Stimulated activated CD8-positive, alpha-beta memory T cell treated with anti-CD3 and anti-CD28 coated beads, Interleukin-4, amount 100 ng/mL, for 4 hours (primary cell): Measurements from ENCODE around the gene SOWAHA.
A peak's percentile ranks its signal among the peaks of the same experiment; 100 is the strongest.
"Not testable (repeated sequence)": the region's sequence is repeated elsewhere in the genome, so short reads cannot be mapped to it uniquely, and the experiment has no call there.

ENCODE experiments used
- DNase-seq, 2 donors: peaks; one replicate each; pipeline ENCODE4 v3.0.0-alpha.2; 2020; ENCODE audit warnings: low read depth in 2 of 2, low spot score in 1 of 2

The SOWAHA gene

DNA sequence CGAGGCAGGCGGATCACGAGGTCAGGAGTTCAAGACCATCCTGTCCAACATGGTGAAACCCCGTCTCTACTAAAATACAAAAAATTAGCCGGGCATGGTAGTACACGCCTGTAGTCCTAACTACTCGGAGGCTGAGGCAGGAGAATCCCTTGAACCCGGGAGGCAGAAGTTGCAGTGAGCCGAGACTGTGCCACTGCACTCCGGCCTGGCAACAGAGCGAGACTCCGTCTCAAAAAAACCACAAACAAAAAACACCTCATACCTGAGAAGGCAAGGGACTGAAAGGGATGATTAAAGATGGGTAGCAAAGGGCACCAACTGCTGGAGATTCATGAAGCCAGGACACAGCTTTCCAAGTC lies 6.3 kb upstream of the SOWAHA start:
- not testable (repeated sequence) for DNase-seq

DNA sequence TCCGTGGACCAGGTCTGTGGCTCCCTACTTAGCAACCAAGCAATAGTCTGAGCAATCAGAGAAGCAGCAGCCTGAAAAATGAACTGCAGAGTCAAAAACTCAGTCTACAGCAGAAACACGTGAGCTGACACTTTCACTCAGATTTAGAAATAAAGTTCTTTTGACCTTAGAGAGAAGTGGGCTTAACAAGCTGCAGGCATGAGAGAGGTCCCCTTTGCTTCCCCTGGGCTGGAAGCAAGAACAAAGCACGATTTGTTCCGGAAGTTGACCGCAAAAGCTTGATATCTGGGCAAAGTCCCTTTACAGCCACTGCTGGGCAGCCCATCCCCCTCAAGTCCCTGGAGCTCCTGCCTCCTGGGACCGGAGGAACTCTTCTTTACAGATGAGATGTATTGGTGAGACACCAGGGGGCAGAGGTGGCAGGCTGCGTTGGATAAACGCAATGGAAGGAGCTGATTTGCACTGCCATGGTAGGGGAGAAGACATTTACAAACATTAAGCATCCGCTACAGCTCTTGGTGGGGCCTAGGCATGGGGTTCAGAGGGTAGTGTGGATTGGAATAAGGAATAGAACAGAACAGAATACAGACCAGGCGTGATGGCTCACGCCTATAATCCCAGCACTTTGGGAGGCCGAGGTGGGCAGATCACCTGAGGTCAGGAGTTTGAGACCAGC lies 5.8 kb upstream of the SOWAHA start:
- DNase-seq = no peak

DNA sequence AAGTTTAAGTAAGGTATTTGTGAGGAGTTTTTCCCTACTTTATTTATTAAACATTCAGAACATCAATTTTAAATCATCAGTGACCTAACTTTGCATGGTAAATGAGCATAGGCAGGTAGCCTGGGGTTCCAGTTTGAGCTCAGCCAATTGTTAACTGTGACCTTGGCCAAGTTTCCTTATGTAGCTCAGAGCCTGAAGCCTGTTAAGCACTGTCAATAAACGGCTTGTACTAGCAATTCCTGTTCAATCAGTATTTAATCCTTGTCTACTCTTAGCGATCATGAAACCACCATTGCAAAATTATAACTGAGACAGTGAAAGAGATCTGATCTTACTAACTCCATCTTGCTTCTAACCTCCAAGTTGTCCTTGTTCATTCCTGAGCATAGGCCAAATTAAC lies 4.7 kb upstream of the SOWAHA start:
- no peak for DNase-seq

GRCh38 chr5:132808866-132809265 lies 4.2 kb upstream of the SOWAHA start:
- no peak for DNase-seq

DNA sequence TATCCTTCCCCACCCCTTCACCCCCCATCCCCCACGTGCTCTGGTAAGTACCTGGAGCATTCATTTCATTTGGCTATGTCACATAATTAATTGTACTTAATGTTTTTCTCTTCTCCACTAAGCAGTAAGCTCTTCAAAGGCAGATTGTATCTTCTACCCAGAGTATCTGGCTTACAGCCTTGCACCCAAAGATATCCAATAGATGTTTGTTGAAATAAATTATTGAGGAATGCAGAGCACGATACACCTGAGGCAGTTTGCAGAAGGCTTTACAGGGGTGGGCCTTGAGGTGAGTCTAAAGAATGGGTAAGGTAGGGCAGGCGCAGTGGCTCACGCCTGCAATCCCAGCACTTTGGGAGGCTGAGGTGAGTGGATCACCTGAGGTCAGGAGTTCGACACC lies 2.5 kb upstream of the SOWAHA start:
- no peak for DNase-seq

DNA sequence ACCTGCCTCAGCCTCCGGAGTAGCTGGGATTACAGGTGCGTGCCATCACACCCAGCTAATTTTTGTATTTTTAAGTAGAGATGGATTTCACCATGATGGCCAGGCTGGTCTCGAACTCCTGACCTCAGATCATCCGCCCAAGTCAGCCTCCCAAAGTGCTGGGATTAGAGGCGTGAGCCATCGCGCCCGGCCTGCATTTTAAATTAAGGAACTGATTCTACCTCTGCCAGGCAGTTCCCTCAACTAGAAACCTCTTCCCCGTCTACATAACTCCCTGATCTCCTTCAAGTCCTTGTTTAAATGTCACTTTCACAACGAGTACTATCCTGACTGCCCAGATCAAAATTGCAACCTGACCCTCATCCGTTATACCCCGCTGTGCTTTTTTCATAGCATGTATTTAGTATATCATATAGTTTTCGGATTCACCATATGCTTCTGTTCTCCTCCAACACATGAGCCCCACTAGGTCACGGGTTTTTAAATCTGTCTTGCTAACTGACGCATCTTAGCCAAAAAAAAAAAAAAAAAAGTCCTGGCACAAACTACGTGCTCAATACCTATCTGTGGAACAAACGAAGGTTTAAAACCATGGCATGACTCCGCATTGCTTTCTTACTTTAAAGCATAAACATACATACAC lies 858 bp upstream of the SOWAHA start:
- no peak for DNase-seq

DNA sequence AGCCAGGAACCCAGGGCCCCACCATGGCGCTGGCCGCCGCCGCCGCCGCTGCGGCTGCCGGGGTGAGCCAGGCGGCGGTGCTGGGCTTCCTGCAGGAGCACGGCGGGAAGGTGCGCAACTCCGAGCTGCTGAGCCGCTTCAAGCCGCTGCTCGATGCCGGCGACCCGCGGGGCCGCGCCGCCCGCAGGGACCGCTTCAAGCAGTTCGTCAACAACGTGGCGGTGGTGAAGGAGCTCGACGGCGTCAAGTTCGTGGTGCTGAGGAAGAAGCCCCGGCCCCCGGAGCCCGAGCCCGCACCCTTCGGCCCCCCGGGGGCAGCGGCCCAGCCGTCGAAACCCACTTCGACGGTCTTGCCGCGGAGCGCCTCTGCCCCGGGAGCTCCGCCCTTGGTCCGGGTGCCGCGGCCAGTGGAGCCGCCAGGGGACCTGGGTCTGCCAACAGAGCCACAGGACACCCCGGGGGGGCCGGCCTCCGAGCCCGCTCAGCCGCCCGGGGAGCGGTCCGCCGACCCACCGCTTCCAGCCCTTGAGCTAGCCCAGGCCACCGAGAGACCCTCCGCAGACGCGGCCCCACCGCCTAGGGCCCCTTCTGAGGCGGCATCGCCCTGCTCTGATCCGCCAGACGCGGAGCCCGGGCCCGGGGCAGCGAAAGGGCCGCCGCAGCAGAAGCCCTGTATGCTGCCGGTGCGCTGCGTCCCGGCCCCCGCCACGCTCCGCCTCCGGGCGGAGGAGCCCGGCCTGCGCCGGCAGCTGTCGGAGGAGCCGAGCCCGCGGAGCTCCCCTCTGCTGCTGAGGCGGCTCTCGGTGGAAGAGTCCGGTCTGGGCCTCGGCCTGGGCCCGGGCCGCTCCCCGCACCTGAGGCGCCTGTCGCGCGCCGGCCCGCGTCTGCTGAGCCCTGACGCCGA lies 749 bp downstream of the SOWAHA start:
- no peak for DNase-seq

GRCh38 chr5:132814503-132815294 lies 1.6 kb downstream of the SOWAHA start:
- no peak for DNase-seq

GRCh38 chr5:132815454-132815853 lies 2.4 kb downstream of the SOWAHA start:
- DNase-seq = no peak

GRCh38 chr5:132816083-132816482 lies 3.0 kb downstream of the SOWAHA start:
- DNase-seq = no peak

DNA sequence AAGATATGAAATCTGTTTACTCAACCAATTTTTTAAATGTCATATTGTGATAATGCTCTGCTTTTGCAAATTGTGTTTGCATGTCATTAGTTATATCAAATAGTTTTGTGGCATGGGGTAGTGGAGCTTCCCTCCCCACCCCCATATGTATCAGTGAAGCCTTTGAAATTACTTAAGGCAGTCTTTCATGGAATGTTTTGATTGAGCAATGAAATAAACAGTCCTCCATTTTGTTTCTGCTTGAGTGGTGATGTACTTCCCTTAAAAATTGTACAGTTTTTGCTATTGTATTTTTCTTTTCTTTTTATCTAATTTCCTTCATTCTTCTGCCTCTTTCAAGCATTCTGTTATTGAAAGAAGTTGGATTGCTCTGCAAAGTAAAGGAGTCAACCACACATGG lies 3.5 kb downstream of the SOWAHA start:
- no peak for DNase-seq

DNA sequence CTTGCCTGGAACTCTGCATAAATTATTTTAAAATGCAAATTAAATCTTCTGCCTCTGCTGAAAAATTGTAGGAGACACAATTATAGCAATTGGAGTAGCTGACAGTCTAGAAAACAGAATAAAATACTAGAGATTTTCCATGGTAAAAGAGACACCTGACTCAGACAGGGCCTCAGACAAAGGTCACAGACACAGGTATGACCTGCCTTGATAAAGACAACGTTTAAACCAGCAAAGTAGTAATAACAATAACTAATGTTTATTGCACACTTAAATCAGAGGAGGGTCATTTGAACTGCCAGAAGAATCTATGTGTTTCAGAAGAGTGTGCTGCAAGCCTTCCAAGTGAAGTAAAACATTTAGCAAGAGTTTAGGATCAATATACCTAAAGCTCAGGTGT lies 3.9 kb downstream of the SOWAHA start:
- no peak for DNase-seq

- DNase-seq = no peak
Measured at GRCh38 chr5:132819468-132819867, 6.4 kb downstream of the SOWAHA start.

GRCh38 chr5:132820162-132820754 lies 7.2 kb downstream of the SOWAHA start:
- DNase-seq = peak; percentile 70 to 87

- no peak for DNase-seq
Measured at GRCh38 chr5:132821350-132821749, 8.2 kb downstream of the SOWAHA start.

DNA sequence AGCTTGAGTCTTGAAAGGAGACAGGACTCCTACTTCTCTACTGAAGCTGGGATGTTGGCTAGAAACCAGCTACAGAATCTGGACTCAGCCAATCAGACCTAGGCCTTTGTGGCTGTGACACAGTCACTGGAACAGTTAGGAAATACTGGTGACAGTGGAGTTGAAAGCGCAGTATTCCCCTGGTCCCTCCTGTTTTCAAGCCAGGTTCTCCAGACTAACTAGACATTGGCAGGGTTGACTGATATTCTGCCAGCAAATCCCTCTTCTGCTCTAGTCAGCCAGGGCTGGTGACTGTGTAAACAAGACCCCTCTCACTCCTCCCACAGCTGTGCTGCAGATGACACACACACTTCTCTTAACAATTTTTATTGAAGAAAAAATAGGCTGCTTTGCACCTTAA lies 8.7 kb downstream of the SOWAHA start:
- DNase-seq = no peak

GRCh38 chr5:132822650-132823480 lies 9.8 kb downstream of the SOWAHA start:
- DNase-seq = no peak

DNA sequence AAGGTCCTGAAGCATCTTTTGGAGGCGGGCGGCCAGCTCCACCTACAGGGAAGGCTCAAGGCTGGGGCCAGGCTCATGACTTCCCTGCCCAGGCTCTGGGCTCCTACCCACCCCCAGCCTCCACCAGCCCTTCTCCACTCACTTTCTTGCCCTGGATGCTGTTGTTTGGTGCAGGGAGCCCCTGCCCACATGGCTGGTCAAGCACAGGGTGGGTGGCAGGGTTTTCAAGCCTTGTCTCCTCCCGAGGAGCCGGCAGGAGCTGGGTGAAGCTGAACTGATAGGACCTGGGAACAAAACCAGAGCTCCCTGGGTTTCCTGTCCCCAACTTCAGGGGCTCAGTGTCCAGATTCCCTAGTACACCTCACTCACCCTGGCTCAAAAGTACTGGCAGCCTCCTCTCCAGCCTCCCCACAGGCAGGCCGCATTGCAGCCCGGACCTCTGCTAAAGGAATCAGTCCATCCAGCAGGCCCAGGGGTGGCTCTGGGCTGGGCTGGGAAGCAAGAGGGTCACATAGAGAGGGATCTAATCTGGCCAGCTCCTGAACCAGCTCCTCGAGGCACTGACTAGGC lies 10.5 kb downstream of the SOWAHA start:
- no peak for DNase-seq

DNA sequence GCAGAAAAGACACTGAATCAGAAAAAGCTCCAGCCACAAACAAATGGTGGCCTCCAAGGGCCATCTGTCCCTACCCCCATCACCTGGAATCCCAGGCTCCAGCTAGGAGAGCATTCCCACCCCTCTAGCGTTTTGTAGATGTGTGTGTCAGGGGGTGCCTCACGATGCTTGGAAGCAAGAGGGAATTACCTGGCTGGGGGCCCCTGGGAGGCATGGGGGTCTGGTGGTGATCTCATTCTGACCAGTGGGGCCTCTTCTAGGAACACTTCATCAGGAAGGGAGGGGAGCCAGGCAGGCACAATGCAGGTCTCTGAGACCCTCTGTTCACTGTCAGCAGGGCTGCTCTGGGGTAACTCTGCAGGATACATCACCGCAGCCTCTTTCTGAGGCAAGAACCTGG lies 11.3 kb downstream of the SOWAHA start:
- no peak for DNase-seq
